HG03196 (cell line): Measurements from ENCODE around the gene FXYD2.
"Not testable (repeated sequence)": the region's sequence is repeated elsewhere in the genome, so short reads cannot be mapped to it uniquely, and the experiment has no call there.

Experiments
- ATAC-seq: cut with Tn5 transposase; IDR thresholded peaks from one replicate; pipeline ENCODE4 v1.9.1; 2021; ENCODE audit not compliant: unreplicated experiment

FXYD2 gene

GRCh38 chr11:117824571-117825537 is at the start of gene FXYD2:
FXYD2 (minus strand) TSS chr11:117824744; CDS start chr11:117824678, 66 bp downstream.
- no peak for ATAC-seq

- ATAC-seq: no peak
These were observed 49.2 kb upstream of the FXYD2 start for GRCh38 chr11:117873828-117874125.

GRCh38 chr11:117872975-117873827 is 48.7 kb upstream of the FXYD2 start:
- ATAC-seq: no peak

- ATAC-seq: no peak
These were observed 47.9 kb upstream of the FXYD2 start for GRCh38 chr11:117872420-117872961.

- ATAC-seq: no peak
These were observed 47.2 kb upstream of the FXYD2 start for GRCh38 chr11:117871784-117872183.

GRCh38 chr11:117871160-117871559 is 46.6 kb upstream of the FXYD2 start:
- no peak for ATAC-seq

GRCh38 chr11:117870103-117870952 is 45.8 kb upstream of the FXYD2 start:
- ATAC-seq: no peak

GRCh38 chr11:117869604-117870003 is 45.1 kb upstream of the FXYD2 start:
- ATAC-seq: no peak

- ATAC-seq: no peak
These were observed 44.4 kb upstream of the FXYD2 start for GRCh38 chr11:117868815-117869561.

- no peak for ATAC-seq
These were observed 43.5 kb upstream of the FXYD2 start for GRCh38 chr11:117868088-117868487.

GRCh38 chr11:117866526-117866925 is 42.0 kb upstream of the FXYD2 start:
- no peak for ATAC-seq

- not testable (repeated sequence) for ATAC-seq
These were observed 41.0 kb upstream of the FXYD2 start for GRCh38 chr11:117865546-117865945.

GRCh38 chr11:117863383-117863782 is 38.8 kb upstream of the FXYD2 start:
- ATAC-seq: no peak

- ATAC-seq: no peak
These were observed 38.2 kb upstream of the FXYD2 start for GRCh38 chr11:117862753-117863152.

- ATAC-seq: no peak
These were observed 37.6 kb upstream of the FXYD2 start for GRCh38 chr11:117862019-117862725.

- no peak for ATAC-seq
These were observed 36.8 kb upstream of the FXYD2 start for GRCh38 chr11:117861151-117862018.

GRCh38 chr11:117860139-117860538 is 35.6 kb upstream of the FXYD2 start:
- no peak for ATAC-seq

- ATAC-seq: no peak
These were observed 35.1 kb upstream of the FXYD2 start for GRCh38 chr11:117859488-117860112.
